Tibial artery (tissue), 4 donors: Measurements from ENCODE around the gene KIRREL3.

Experiments used
- DNase-seq, 2 donors: peaks; one replicate each; pipeline ENCODE4 v3.0.0-alpha.2; 2019
- H3K27ac ChIP-seq, 2 donors: fragments of 200-600 bp; sonication (generic) in 1 of 2; 1 replicate in 1 of 2; 2 replicates in 1 of 2; pipeline ENCODE4 v1.5.1; 2018 to 2019; ENCODE audit warnings: mild to moderate bottlenecking in 1 of 2
- H3K27me3 ChIP-seq, 2 donors: fragments of 200-600 bp; sonication (generic) in 1 of 2; one replicate each; pipeline versions ENCODE4 v1.5.1 to v1.6.0; 2016 to 2019
- H3K36me3 ChIP-seq, 3 donors: fragments of 200-600 bp; sonication (generic) in 2 of 3; one replicate each; pipeline ENCODE4 v1.5.1; 2016 to 2019; ENCODE audit warnings: mild to moderate bottlenecking in 2 of 3
- H3K4me1 ChIP-seq, 4 donors: fragments of 200-600 bp; sonication (generic) in 2 of 4; 1 replicate in 3 of 4; 2 replicates in 1 of 4; pipeline ENCODE4 v1.5.1; 2016 to 2019
- H3K4me3 ChIP-seq, 2 donors: fragments of 200-600 bp; sonication (generic) in 1 of 2; 1 replicate in 1 of 2; 2 replicates in 1 of 2; pipeline ENCODE4 v1.5.1; 2018 to 2019; ENCODE audit warnings: mild to moderate bottlenecking in 2 of 2
- H3K9me3 ChIP-seq, 3 donors: fragments of 200-600 bp; sonication (generic) in 1 of 3; one replicate each; pipeline ENCODE4 v1.5.1; 2016 to 2019
- intact Hi-C: fragments of 100-400 bp; cut with DNase I; formaldehyde crosslinking; loops from one replicate; pipeline ENCODE4 v1.15.0; 2023; ENCODE audit warnings: low total_unique reads
- TF ChIP-seq, protein P1 (sequence below), 2 experiments: fragments of 200-600 bp in 1 of 2; fragments of 450-650 bp in 1 of 2; IDR thresholded peaks; one replicate each; pipeline ENCODE4 v1.5.1; 2017 to 2019; ENCODE audit warnings: antibody characterized with exemption in 2 of 2, mild to moderate bottlenecking in 1 of 2, moderate library complexity in 1 of 2

Gene KIRREL3

DNA sequence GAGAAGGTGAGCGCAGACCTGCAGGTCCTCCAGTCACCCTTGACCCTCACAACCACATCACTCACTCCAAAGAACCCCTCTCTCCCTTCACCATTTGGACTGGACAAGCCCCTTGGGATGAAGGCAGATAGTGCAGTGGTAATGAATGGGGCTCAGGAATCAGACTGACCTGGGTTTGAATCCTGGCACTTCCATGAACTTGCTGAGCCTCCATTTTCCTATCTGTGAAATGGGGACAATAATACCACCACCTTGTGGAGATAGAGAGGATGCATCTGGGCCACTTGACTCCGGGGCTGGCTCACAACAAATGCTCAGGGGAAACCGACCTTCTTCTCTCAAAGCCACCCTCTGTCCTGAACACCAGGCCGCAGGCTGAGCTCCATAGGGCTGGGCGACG is 467.0 kb downstream of the KIRREL3 start:
- TF ChIP-seq, protein P1, sequence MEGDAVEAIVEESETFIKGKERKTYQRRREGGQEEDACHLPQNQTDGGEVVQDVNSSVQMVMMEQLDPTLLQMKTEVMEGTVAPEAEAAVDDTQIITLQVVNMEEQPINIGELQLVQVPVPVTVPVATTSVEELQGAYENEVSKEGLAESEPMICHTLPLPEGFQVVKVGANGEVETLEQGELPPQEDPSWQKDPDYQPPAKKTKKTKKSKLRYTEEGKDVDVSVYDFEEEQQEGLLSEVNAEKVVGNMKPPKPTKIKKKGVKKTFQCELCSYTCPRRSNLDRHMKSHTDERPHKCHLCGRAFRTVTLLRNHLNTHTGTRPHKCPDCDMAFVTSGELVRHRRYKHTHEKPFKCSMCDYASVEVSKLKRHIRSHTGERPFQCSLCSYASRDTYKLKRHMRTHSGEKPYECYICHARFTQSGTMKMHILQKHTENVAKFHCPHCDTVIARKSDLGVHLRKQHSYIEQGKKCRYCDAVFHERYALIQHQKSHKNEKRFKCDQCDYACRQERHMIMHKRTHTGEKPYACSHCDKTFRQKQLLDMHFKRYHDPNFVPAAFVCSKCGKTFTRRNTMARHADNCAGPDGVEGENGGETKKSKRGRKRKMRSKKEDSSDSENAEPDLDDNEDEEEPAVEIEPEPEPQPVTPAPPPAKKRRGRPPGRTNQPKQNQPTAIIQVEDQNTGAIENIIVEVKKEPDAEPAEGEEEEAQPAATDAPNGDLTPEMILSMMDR (IDR thresholded peaks at IDR 0.05): no peak
- Histone ChIP-seq H3K9me3 (no peaks in the 10 kb centered on the region), H3K36me3 (no peaks in the 10 kb centered on the region), H3K4me3 (no peak overlapping the region), H3K4me1 (no peaks in the 10 kb centered on the region), H3K27me3 (peaks cover 0 to 33% of the 10 kb centered on the region in 2 donors), H3K27ac (no peak overlapping the region)
- no peak for DNase-seq
- intact Hi-C loops: no loop called here

DNA sequence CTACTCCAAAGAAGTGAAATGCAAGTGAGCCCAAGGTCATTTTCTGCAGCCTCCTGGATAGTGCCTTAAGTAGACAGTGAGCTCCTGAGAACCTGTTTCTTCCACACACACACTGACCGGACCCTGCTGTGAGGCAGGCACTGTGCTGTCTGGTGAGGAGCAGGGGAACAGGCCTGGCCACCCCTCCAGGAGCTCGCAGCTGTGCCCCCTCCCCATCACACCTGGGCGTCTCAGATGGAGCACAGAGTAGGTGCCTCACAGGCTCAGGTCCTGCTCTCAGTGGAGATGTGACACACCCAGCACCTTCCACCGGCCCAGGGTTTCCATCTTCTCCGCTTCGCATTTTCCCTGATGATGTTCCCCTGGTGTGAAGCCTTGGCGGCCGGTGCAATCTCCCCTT is 470.2 kb downstream of the KIRREL3 start:
- Histone ChIP-seq H3K27ac (no peak overlapping the region), H3K27me3 (peaks cover 0 to 36% of the 10 kb centered on the region in 2 donors), H3K9me3 (no peaks in the 10 kb centered on the region), H3K36me3 (no peaks in the 10 kb centered on the region), H3K4me1 (no peaks in the 10 kb centered on the region), H3K4me3 (no peak overlapping the region)
- intact Hi-C loops: no loop called here
- no peak for DNase-seq
- TF ChIP-seq, protein P1 (IDR thresholded peaks at IDR 0.05): no peak

DNA sequence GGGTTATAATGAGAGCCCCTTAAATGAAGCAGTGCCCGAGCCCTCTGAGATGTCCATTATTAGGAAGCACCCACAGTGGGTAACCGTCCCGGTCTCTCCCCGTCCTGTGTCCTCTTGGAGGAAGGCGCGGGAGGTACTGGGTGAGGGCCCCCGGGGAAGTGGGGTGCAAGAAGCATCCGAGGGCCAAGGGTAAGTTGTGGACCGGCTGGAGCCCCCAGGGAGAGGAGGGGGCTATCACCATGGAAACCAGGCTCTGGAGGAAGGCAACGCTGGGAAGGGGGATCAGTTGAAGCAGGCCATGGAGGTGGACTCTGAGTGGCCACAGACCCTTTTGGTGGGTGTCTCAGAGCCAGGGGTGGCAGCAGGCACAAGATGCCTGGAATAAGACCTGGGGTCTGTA is 471.5 kb downstream of the KIRREL3 start:
- TF ChIP-seq, protein P1 (IDR thresholded peaks at IDR 0.05): no peak
- DNase-seq: no peak
- Histone ChIP-seq H3K9me3 (no peaks in the 10 kb centered on the region), H3K27me3 (peaks cover 0 to 35% of the 10 kb centered on the region in 2 donors), H3K4me3 (no peak overlapping the region), H3K36me3 (no peaks in the 10 kb centered on the region), H3K4me1 (no peaks in the 10 kb centered on the region), H3K27ac (no peak overlapping the region)
- intact Hi-C loops: no loop called here

DNA sequence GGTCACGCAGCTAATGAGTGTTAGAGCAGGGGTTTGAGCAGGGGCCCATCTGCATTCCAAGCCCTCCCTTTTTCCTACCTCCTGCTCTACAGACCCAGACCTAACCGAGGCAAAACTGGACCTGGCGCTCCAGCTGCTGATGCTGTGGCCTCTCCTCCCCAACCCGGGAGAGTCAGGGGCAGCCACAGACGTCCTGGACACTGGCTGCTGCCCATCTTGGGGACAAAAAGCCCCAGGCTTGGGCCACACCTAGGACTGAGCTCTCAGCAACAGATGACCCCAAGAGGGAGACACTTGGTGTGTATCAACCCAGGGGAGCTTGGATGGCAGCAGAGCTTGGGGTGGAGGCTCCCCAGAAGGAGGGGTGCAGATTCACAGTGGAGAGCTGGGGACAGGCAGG is 472.5 kb downstream of the KIRREL3 start:
- TF ChIP-seq, protein P1 (IDR thresholded peaks at IDR 0.05): no peak
- Histone ChIP-seq H3K36me3 (no peaks in the 10 kb centered on the region), H3K9me3 (no peaks in the 10 kb centered on the region), H3K4me3 (no peak overlapping the region), H3K27me3 (peaks cover 0 to 41% of the 10 kb centered on the region in 2 donors), H3K27ac (no peak overlapping the region), H3K4me1 (no peaks in the 10 kb centered on the region)
- intact Hi-C loops: no loop called here
- no peak for DNase-seq

DNA sequence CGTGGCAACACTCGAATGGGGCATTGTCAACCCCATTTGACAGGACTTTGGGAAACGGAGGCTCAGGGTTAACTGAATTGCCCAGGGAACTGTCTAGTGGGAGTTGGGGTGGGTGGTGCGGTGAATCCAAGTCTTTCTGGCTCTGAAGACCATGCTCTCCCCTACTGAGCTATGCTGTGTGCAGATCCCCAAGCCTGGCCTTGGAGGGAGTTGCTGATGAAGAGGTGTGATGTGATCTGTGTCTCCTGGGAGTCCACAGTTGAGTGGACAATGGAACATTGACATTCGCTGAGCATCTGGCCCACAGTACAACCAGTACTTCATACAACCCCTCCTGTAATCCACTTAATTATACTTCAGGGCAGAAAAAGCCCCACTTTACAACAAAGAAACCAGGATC is 472.9 kb downstream of the KIRREL3 start:
- Histone ChIP-seq H3K27ac (no peak overlapping the region), H3K27me3 (peaks cover 0 to 41% of the 10 kb centered on the region in 2 donors), H3K9me3 (no peaks in the 10 kb centered on the region), H3K4me3 (no peak overlapping the region), H3K4me1 (no peaks in the 10 kb centered on the region), H3K36me3 (no peaks in the 10 kb centered on the region)
- TF ChIP-seq, protein P1 (IDR thresholded peaks at IDR 0.05): no peak
- intact Hi-C loops: no loop called here
- DNase-seq: no peak

DNA sequence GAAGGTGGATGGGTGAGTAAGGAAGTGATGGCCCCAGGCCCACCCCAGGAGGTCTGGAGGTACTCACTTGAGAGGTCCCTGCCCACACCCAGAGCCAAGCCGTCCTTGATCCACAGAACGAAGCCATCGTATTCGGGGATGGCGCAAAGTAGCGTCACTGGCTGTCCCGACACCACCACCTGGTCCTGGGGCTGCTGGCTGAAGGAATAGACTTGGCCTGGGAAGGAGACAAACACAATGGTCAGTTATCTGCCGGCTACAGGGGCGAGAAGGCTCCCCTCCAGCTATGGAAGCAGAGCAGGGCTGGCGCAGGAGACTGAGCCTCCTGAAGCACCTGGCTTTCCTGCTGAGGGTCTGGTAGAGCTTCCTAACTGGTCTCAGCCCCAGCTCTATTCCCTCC is 474.1 kb downstream of the KIRREL3 start:
- no peak overlapping the region for H3K4me3 ChIP-seq
- H3K9me3 ChIP-seq: no peaks in the 10 kb centered on the region
- H3K36me3 ChIP-seq: no peaks in the 10 kb centered on the region
- intact Hi-C loops: no loop called here
- H3K27me3 ChIP-seq: peaks cover 0 to 41% of the 10 kb centered on the region in 2 donors
- no peak overlapping the region for H3K27ac ChIP-seq
- TF ChIP-seq, protein P1 (IDR thresholded peaks at IDR 0.05): no peak
- H3K4me1 ChIP-seq: no peaks in the 10 kb centered on the region
- no peak for DNase-seq
